ENCODE data around the gene TMEM132C.

DNA sequence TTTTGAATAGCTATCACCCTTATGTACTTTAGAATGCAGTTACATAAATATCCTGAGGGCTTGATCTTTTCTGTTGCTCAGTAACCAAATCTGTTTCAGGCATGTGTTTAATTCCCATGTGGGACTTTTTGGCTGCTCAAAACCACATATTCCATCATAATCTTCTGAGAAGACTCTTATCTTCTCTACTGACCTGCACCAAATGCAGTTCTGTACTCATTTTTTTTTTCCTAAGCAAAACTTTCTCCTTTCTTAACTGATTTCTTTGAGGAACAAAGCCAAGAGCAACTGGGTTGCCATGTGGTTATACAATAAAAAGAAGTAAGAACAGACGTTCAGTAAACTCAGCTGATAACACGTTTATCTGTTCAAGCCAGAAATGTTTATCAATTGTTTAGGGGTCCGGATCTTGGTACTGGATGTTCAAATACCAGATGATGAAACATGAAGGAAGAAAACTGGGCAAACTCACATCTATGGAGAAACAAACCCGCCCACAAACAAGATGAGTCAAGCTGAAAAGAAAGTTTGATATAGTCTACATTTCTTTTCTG is 50.1 kb downstream of the TMEM132C start:
- TF ChIP-seq, protein P1, sequence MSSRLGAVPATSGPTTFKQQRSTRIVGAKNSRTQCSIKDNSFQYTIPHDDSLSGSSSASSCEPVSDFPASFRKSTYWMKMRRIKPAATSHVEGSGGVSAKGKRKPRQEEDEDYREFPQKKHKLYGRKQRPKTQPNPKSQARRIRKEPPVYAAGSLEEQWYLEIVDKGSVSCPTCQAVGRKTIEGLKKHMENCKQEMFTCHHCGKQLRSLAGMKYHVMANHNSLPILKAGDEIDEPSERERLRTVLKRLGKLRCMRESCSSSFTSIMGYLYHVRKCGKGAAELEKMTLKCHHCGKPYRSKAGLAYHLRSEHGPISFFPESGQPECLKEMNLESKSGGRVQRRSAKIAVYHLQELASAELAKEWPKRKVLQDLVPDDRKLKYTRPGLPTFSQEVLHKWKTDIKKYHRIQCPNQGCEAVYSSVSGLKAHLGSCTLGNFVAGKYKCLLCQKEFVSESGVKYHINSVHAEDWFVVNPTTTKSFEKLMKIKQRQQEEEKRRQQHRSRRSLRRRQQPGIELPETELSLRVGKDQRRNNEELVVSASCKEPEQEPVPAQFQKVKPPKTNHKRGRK (CRISPR knock-in tag; IDR thresholded peaks at IDR 0.05; ENCODE audit: borderline replicate concordance): no peak
- no peak for TF ChIP-seq ZNF263 (CRISPR knock-in tag; IDR thresholded peaks at IDR 0.05; ENCODE audit: low read depth)
- no peak for TF ChIP-seq CTCF (IDR thresholded peaks at IDR 0.05)
- TF ChIP-seq ATF1 (CRISPR knock-in tag; IDR thresholded peaks at IDR 0.05): no peak
- no peak for TF ChIP-seq ZNF423 (CRISPR knock-in tag; IDR thresholded peaks at IDR 0.05)
- no peak for TF ChIP-seq GABPB1 (CRISPR knock-in tag; IDR thresholded peaks at IDR 0.05)
- TF ChIP-seq RELA (CRISPR knock-in tag; IDR thresholded peaks at IDR 0.05; ENCODE audit: borderline replicate concordance): no peak
- no peak for TF ChIP-seq TCF7 (CRISPR knock-in tag; IDR thresholded peaks at IDR 0.05; ENCODE audit: low read depth)

All from WTC11 (cell line).